HPDE6-E6E7 (cell line): ENCODE results near the gene PPP1R12B.
"Not testable (repeated sequence)": the region's sequence is repeated elsewhere in the genome, so short reads cannot be mapped to it uniquely, and the experiment has no call there.

Experiments
- DNase-seq: peaks from one replicate; pipeline ENCODE4 v3.0.0; 2011; ENCODE audit warnings: missing footprints; ENCODE audit errors: extremely low spot score

Gene PPP1R12B

DNA sequence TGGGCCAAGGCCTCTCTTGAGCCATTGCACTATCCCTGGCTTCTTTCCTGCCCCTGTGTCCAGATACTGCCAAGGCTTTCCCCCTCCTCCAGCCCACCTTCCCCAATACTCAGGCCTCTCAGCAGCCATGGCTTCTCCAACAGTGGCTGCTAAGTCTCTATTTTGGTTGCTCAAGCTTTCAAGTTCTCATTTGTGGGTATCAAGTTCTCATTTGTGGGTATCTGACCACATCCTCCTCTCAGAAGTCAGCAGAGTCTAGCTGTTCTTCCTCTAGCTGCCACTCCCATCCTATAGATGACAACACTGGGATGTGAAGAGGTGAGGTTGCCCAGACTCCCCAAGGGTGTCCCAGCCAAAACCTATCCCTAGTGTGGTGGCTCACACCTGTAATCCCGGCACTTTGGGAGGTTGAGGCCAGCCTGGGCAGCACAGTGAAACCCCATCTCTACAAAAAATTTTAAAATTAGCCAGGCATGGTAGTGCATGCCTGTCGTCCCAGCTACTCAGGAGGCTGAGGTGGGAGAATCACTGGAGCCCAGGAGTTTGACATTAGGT lies 280.8 kb downstream of the PPP1R12B start:
- DNase-seq = not testable (repeated sequence)

DNA sequence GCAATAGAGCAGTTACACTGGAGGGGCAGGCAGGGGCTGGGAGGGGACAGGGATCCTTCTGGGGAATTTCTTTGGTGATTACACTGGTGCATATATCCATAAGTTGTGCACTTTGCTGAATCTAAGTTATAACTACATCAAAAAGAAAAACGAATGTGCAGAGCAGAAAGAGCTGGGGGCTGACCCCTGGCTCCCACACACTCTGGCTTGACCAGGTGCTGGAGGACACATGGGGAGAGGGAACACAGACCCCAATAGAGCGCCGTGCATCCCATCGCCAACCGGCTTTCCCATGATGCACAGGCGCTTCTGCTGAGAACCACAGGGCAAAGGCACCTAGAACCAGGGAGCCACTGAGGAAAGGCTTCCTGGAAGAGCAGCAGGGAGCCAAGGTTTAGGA lies 281.6 kb downstream of the PPP1R12B start:
- DNase-seq = not testable (repeated sequence)

DNA sequence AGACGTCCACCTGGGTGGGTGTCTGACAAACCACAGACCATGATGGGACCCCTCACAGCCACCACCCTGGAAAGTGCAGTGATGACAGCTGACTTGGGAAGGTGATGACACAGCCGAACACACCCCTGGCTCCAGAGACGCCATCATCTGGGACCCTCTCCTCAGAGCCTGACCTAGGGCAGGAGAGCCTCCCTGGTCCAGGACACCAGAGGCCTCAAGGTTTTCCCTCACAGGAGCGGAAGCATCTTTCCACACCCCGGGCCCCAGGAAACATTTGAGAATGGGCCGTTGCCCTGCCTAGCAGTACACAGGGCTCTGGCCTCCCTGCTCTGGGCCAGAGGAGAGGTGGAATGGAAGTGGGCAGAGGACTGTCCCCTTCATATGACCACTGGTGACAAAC lies 282.0 kb downstream of the PPP1R12B start:
- no peak for DNase-seq

DNA sequence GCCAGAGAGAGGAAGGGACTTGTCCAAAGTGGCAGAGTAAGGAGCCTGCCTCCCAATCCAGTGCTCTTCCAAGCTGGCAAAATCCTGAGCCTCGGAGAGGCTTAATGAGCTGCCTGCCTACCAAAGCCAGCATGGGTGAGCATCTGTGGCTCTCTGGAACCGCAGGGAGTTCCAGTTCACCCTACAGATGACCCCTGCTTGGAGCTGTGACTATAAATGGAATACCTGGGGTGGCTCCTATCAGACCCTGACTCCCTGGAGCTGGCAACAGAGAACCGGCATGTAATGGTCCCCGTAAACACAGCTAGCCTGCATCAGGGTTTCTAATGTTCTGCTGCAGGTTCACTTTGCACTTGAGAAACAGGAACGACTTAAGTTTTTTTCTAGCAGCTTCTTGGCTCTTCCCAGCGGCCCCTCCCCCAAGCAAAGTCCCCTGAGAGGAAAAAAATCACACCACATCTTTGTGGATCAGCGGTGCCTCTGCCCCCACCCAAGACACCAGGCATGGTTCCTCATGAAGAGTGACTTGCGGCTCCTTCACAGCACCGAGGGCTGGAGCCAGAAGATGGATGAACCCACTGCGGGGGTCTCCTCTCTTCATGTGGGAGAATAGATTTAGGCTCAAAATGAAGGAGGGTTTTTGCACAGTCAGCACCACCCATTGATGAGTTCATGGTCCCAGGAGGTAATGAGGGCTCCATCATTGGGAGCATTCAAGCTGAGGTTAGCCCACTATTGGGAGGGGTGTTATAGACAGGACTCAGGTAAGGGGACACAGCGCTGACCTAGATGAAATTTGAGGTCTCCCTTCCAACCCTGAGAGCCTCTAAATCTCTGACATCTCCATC lies 282.8 kb downstream of the PPP1R12B start:
- DNase-seq = no peak

DNA sequence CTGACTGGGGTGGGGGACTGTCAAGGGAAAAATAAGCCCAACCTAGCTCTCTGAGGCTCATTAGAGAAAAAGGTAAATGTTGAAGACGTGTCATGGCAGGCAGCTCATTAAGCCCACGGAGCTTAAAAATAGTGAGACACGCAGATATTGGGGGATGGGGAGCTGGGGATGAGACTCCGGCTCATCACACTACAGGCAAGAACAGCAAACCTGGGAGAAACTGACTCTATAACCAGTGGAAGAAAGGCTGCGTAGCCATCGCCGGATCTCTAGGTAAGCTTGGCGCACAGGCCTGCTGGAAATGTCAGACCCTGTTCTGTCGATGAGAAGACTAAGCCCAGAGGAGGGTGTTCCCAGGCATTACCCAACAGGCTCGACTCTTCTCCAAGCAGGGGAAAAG lies 283.7 kb downstream of the PPP1R12B start:
- no peak for DNase-seq

DNA sequence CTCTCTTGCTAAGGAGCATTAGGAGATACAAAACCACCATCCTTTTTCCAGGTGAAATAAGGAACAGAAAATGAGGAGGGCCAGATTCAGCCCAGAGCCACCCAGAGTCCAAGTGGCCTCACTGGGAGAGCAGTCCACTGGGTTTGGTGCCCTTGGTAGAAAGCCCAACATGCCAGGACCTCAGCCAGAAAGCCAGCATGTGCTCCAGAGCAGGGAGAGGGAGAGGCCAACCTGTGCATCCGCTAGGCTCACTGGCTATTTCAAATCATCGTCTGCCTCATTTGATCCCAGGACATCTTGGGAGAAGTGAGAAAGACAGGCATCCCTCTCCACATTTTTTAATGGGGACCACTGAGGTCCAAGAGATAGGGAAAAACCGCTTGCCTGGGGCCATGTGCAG lies 287.7 kb downstream of the PPP1R12B start:
- DNase-seq = not testable (repeated sequence)

DNA sequence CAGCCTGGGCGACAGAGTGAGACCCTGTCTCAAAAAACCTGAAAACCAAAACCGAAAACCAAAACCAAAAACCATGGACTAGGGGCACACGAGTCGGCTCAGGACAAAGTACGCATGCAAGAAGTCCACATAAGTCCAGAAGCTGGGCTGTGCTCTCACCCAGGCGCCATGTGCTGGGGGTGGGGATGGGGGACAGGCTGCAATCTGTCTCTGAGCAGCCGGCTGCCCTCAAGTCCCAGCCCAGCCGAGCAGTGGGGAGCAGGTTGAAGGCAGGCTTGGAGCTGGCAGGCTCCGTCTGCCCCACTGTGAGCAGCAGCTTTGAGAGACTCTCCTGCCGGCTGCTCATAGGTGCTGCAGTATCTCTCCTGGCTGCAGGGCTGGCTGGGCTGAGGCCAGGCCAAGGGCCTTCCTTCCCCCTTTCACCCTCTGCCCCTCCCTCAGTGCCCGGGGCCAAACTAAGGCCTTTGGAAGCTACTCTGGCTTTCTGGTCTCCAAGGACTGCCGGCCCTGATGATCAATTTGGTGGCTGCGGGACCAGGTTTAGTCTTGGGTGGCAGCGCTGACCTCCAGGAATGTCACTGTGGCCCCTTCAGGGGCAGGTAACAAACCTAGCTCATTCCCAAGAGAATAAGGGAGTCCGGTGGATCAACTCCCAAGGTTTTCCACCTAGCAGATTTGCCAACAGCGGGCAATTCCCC lies 289.0 kb downstream of the PPP1R12B start:
- not testable (repeated sequence) for DNase-seq

DNA sequence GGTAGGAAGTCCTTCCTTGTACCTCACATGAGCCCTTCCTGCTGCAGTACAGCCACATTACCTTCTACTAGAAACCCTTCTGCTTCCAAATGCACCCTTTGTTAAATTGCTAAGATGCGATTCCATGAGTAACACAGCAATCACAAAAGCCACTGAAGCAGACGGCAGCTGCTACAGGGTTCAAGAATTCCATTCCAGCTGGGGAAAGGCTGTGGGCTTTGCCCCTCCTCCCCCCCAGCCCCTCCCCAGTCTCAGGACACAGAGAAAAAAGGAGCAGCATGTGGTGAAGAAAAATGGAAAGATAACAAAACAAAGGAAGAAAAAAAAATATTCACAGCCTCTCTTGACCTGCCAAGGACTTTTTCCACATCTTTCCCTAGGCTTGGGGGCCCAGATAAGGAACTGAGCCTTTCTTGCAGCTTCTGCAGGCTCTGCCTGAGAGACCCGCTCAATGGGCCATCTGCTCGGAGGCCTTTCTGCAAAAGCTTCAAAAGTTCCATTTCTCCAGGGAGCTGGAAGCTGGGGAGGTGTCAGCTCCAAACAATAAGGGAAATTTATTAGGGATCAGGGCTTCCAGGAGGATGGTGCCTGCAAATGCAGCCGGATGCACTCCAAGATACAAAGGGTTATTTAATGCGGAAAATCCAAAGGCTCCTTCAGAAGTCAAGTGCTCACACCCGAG lies 289.7 kb downstream of the PPP1R12B start:
- DNase-seq = no peak

DNA sequence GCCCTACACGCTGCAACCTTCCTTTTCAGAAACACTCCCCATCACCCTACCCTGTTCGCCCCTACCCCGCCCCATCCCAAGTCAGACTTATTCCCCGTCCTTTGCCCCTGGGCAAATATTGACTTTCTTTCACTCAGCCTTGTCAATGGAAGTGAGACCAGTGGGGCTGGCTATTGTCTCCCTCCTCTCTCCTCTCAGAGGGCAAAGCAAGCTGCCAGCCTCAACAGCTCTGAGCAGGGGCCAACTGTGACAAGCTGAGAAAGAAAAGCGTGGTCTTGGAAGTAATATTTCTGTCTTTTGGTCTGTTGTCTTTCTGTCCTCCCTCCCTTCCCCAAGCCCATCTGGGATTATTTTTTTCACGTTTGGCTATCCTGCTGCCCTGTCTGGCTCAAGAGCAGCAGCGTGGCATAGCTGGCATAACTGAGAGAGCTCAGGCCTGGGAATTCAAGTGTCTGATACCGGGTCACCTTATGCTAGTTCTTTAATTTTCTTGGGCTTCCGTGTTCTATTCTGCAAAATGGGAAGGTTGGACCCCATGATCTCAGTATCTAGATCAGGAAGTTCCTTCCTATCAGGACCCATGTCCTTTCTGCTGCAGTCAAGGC lies 290.3 kb downstream of the PPP1R12B start:
- DNase-seq = not testable (repeated sequence)

DNA sequence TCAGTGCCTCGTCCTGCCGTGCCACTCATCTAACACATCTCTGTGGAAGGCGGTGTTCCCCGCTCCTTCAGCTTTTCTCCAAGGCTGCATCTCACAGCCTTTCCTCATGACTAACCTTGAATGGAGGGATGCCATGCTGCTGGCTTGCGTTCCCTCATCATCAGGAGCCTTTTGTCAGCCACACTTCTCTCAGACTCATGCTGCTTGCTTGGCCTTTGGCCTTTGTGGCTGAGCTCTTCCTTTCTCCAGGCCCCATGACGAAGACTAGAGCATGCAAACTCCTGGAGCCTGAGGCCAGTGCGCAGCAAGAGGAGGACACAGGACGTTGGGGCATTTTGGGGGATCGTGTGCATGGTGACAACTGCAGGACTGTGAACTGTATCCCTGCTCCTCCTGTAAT lies 291.0 kb downstream of the PPP1R12B start:
- DNase-seq = no peak

DNA sequence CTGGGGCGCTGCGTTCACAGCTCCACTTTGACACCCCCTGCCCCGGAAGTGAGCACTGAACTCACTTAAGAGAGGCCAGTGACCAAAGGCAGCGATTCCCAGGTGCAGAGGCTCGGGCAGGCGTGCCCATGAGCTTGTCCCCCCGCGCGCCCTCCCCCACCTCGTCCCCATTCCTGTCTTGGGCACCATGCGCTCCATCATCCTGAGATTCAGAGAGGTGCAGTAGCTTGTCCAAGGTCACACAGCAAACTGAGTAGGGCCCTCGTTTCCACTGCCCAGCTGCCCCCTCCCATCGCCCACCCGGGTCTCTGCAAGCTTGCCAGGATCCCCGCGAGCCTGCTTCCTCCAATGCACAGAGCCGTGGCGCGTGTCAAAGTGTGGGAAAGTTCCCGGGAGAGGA lies 293.7 kb downstream of the PPP1R12B start:
- no peak for DNase-seq
